Gastroesophageal sphincter (tissue), 4 donors: ENCODE data around the gene MTA2. TPM values are rescaled to one million over a fixed set of nuclear protein-coding genes. Genes with fewer than 3 reads are reported as not detected.

Source experiments
- ATAC-seq: fragments of 150-250 bp; one replicate; pipeline ENCODE4 v1.9.1; 2016; ENCODE audit warnings: mild to moderate bottlenecking, moderate library complexity
- H3K27ac ChIP-seq, 4 donors: fragments of 200-600 bp; sonication (generic) in 3 of 4; 1 replicate in 3 of 4; 2 replicates in 1 of 4; pipeline ENCODE4 v1.5.1; 2016 to 2019
- H3K27me3 ChIP-seq: fragments of 200-600 bp; sonication (generic); one replicate; pipeline ENCODE4 v1.5.1; 2019
- H3K36me3 ChIP-seq, 2 donors: fragments of 200-600 bp; sonication (generic); one replicate each; pipeline ENCODE4 v1.5.1; 2019; ENCODE audit warnings: control low read depth in 1 of 2
- H3K4me1 ChIP-seq, 3 donors: fragments of 200-600 bp; sonication (generic); 1 replicate in 2 of 3; 2 replicates in 1 of 3; pipeline ENCODE4 v1.5.1; 2016 to 2019; ENCODE audit warnings: control low read depth in 2 of 3
- H3K4me3 ChIP-seq, 2 donors: fragments of 200-600 bp; sonication (generic); one replicate each; pipeline ENCODE4 v1.5.1; 2019; ENCODE audit warnings: mild to moderate bottlenecking in 1 of 2, moderate library complexity in 1 of 2
- H3K9me3 ChIP-seq, 3 donors: fragments of 200-600 bp; sonication (generic); one replicate each; pipeline ENCODE4 v1.5.1; 2017 to 2019; ENCODE audit warnings: control low read depth in 2 of 3
- EP300 ChIP-seq: sonication (generic); formaldehyde crosslinking; IDR thresholded peaks from one replicate; pipeline ENCODE4 v1.6.1; 2017; ENCODE audit warnings: antibody characterized with exemption, mild to moderate bottlenecking
- POLR2A ChIP-seq, 2 donors: fragments of 450-650 bp; IDR thresholded peaks; one replicate each; pipeline ENCODE4 v1.6.1; 2017; ENCODE audit warnings: antibody characterized with exemption in 2 of 2, mild to moderate bottlenecking in 2 of 2, moderate library complexity in 1 of 2
- POLR2AphosphoS5 ChIP-seq: sonication (generic); formaldehyde crosslinking; IDR thresholded peaks from one replicate; pipeline ENCODE4 v1.6.1; 2017; ENCODE audit warnings: antibody characterized with exemption
- WGBS, 2 donors: methylation state at CpG; one replicate each; pipeline ENCODE4 v1.1.5; 2018; ENCODE audit warnings: low coverage in 1 of 2; 5-methylcytosine and 5-hydroxymethylcytosine counted together
- total RNA-seq, 4 donors: library from RNA; depleted of rRNA; stranded (reverse); fragments of >200 nt; gene quantifications; one replicate each; pipeline ENCODE4 v1.1.0, GENCODE V29; 2016
- TF ChIP-seq, protein P1 (sequence below), 4 experiments: fragments of 200-600 bp in 2 of 4; fragments of 450-650 bp in 2 of 4; sonication (generic) in 1 of 4; IDR thresholded peaks; one replicate each; pipeline ENCODE4 v1.5.1; 2017 to 2019; ENCODE audit warnings: antibody characterized with exemption in 4 of 4, mild to moderate bottlenecking in 2 of 4, moderate library complexity in 2 of 4

The MTA2 gene
- total RNA-seq, 4 donors from 2014 or later, result 67.9 to 88.7 (median 85.6) TPM

DNA sequence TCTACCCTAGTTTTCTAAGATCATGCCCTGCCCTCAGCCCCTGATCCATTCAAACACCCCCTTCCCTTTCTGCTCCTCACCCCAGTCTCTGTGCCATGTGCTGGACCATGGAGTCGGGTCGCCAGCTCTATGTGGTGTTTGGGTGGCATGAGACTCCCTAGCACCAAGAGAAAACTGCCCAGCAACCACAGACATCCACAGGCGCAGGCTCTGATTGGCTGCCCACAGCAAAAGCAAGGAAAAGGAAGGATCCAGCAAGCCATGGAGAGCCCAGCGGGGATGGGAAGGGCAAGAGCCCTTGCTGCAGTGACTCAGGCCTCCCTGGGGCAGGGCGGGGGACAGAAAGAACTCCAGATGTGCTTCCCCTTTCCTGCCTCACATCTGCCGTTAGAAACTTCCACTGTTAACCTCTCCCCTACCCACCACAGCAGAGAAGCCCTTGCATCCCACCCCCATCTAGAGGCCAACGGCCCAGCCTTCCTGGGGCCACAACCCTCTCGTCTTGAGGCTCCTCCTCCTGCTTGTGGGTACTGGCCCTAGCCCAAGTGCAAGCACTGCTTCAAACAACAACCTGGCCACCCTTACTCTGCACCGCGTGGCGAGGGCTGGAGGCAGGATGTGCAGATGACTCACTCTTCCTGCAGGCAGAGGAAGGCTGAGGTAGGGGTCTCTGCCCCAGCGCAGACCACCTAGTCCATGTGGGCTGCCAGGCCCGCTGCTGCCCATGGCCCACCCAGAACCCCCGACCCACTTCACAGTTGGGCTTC lies 45.4 kb downstream of the MTA2 start:
- H3K4me1 ChIP-seq, result peaks cover 15 to 97% (median 63%) of the 10 kb centered on the region in 3 donors
- H3K36me3 ChIP-seq, result peaks cover 0 to 24% of the 10 kb centered on the region in 2 donors
- H3K9me3 ChIP-seq, result no peaks in the 10 kb centered on the region
- peak overlapping the region; percentile 93 to 98 (median 95) for H3K27ac ChIP-seq
- WGBS, 2 donors, result 8% methylated on average over 2 of the region's 14 CpGs
- TF ChIP-seq POLR2A (IDR thresholded peaks at IDR 0.05) (no peak), POLR2AphosphoS5 (peak; percentile 67)
- peak; percentile 76 for ATAC-seq
- peak overlapping the region in 1 of 2 donors; percentile 1 for H3K4me3 ChIP-seq
- H3K27me3 ChIP-seq, result no peaks in the 10 kb centered on the region

DNA sequence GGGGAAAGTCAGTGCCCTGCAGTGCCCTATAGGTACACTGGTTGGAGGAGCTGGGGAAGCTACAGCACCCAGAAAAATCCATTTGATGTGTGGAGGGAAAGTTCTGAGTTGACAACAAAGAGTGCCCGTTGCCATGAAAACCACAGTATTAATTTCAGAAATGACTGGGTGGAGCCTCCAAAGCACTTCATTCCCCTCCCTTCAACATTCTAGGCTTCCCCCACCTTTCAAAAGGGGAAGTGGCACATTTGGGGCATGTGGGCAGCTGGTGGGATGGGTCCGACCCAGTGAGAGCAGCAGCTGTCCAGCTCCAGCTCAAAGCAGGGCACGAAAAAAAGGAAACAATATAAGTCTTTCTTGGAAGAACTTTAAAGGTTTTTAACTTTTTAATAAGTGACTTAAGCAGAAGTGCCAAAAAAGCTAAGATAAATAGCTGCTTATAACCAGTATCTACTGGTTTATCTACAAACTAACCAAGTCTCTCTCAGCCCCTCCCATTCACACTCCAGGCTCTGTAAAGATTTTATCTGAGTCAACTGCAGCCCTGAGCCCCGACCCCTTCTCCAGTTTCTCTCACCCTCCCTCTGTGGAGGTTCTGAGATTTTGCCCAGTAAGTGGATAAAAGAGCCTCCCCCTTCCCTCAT lies 46.1 kb downstream of the MTA2 start:
- WGBS, 2 donors, result 25 to 34% methylated on average over 4 of the region's 4 CpGs
- Histone ChIP-seq H3K27ac (peak overlapping the region; percentile 93 to 98 (median 95)), H3K4me1 (peaks cover 15 to 97% (median 60%) of the 10 kb centered on the region in 3 donors), H3K4me3 (peak overlapping the region in 1 of 2 donors; percentile 1), H3K27me3 (no peaks in the 10 kb centered on the region), H3K36me3 (peaks cover 0 to 24% of the 10 kb centered on the region in 2 donors), H3K9me3 (no peaks in the 10 kb centered on the region)
- TF ChIP-seq POLR2A (IDR thresholded peaks at IDR 0.05), result no peak
- TF ChIP-seq, protein P1, sequence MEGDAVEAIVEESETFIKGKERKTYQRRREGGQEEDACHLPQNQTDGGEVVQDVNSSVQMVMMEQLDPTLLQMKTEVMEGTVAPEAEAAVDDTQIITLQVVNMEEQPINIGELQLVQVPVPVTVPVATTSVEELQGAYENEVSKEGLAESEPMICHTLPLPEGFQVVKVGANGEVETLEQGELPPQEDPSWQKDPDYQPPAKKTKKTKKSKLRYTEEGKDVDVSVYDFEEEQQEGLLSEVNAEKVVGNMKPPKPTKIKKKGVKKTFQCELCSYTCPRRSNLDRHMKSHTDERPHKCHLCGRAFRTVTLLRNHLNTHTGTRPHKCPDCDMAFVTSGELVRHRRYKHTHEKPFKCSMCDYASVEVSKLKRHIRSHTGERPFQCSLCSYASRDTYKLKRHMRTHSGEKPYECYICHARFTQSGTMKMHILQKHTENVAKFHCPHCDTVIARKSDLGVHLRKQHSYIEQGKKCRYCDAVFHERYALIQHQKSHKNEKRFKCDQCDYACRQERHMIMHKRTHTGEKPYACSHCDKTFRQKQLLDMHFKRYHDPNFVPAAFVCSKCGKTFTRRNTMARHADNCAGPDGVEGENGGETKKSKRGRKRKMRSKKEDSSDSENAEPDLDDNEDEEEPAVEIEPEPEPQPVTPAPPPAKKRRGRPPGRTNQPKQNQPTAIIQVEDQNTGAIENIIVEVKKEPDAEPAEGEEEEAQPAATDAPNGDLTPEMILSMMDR (IDR thresholded peaks at IDR 0.05), result no peak
- TF ChIP-seq EP300, result no peak
- no peak for TF ChIP-seq POLR2AphosphoS5
- ATAC-seq, result no peak

DNA sequence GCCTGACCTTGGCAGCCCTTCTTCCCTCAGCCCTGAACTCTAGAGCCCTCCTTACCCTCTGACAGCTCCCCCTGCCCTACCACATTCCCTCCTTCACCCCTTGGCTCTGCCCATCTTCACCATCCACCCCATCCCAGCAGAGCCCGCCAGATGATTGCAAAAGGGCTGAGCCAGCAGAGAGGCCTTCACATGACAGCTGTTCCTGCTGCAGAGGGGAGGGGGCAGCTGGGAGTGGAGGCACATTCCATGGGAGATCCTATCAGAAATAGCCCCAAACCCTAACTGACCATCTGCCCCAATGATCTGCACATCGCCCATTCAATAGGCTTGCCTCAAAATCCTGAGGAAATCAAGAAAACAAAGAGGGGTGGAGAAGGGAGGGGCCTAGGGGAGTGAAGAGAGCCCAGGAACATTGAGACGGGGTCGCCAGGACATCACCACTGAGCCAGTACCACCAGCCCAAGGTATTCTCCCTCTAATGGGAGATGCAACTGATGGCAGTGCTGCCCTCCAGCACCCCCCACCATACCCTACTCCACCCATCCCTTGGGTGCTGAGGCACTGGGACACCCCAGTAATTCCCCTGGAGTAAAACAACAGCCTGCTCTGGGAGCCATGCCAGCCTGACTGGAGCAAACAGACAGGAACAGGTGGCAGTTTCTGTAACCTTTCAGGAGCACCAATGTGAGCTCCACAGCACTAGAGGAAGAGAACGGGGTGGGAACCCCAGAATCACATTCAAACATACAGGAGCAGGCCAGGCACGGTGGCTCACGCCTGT lies 47.1 kb downstream of the MTA2 start:
- 73% methylated on average over 2 of the region's 7 CpGs; no CpG with 5 or more reads in 1 of the 2 donors for WGBS, 2 donors
- Histone ChIP-seq H3K4me3 (no peak overlapping the region), H3K4me1 (peaks cover 15 to 97% (median 63%) of the 10 kb centered on the region in 3 donors), H3K36me3 (peaks cover 0 to 16% of the 10 kb centered on the region in 2 donors), H3K9me3 (no peaks in the 10 kb centered on the region), H3K27me3 (no peaks in the 10 kb centered on the region), H3K27ac (peak overlapping the region; percentile 93 to 98 (median 95))
- no peak for ATAC-seq
- TF ChIP-seq POLR2AphosphoS5 (no peak), EP300 (no peak), POLR2A (IDR thresholded peaks at IDR 0.05) (no peak)
- TF ChIP-seq, protein P1 (IDR thresholded peaks at IDR 0.05), result no peak

DNA sequence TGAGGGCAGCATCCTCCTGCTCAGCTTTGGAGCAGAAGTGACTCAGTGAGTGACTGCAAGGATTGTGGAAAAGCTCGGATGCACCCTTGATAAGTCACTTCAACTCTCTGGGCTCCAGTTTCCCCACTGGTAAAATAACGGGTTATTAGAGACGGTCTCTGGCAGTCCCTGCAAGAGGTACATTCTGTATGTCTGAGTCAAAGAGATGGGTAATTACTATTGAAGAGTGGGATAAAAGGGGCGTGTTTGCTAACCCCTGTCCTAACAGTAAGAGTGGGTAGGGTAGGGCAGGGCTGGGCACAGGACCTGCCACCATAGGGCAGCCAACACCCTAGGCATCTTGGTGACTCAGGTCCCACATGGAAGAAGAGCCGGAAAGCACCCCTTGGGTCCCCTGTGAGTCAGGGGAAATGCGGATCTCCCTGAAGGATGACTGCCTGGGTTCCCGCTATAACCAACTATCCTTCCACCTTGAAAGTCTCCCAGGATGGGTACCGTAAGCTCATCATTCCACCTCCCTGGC lies 47.8 kb downstream of the MTA2 start:
- Histone ChIP-seq H3K4me1 (peaks cover 15 to 97% (median 66%) of the 10 kb centered on the region in 3 donors), H3K27me3 (no peaks in the 10 kb centered on the region), H3K36me3 (peaks cover 0 to 9% of the 10 kb centered on the region in 2 donors), H3K9me3 (no peaks in the 10 kb centered on the region), H3K4me3 (peak overlapping the region in 1 of 2 donors; percentile 35), H3K27ac (peak overlapping the region; percentile 93 to 98 (median 95))
- WGBS, 2 donors, result 55 to 59% methylated on average over 4 to 8 of the region's 8 CpGs
- TF ChIP-seq POLR2AphosphoS5 (no peak), POLR2A (IDR thresholded peaks at IDR 0.05) (no peak), EP300 (no peak)
- TF ChIP-seq, protein P1 (IDR thresholded peaks at IDR 0.05), result no peak
- ATAC-seq, result no peak
